ENCODE measurements around the gene OR11G2. TPM values are rescaled to one million over a fixed set of nuclear protein-coding genes. Genes with fewer than 3 reads are reported as not detected.
"Not testable (repeated sequence)": the region's sequence is repeated elsewhere in the genome, so short reads cannot be mapped to it uniquely, and the experiment has no call there.

Gene OR11G2
- not detected for total RNA-seq
- long read RNA-seq: 0 reads

GRCh38 chr14:20190596-20190995 is at the start of gene OR11G2:
TSS of gene OR11G2 (plus strand) at chr14:20190896. CDS start at chr14:20197438, 6,542 bp downstream.
- no peak for DNase-seq (ENCODE audit: low spot score)

GRCh38 chr14:20143911-20144310 is 46.8 kb upstream of the OR11G2 start:
- no peak for DNase-seq (ENCODE audit: low spot score)

GRCh38 chr14:20144820-20145219 is 45.9 kb upstream of the OR11G2 start:
- no peak for DNase-seq (ENCODE audit: low spot score)

DNA sequence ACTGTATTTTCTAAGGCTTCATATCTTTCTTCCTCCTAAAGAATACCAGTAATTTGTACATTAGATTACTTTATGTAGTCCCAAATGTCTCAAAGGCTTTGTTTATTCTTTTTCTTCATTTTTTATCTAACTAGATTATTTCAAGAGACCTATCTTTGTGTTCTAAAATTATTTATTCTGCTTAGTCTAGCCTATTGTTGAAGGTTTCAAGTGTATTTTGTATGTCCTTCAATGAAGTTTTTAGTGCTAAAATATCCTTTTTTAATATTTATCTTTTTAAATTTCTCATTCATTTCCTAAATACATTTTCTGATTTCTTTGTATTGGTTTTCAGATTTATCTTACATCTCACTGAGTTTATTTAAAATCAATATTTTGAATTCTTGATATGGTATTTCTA is 26.2 kb upstream of the OR11G2 start:
- DNase-seq (ENCODE audit: low spot score): no peak

DNA sequence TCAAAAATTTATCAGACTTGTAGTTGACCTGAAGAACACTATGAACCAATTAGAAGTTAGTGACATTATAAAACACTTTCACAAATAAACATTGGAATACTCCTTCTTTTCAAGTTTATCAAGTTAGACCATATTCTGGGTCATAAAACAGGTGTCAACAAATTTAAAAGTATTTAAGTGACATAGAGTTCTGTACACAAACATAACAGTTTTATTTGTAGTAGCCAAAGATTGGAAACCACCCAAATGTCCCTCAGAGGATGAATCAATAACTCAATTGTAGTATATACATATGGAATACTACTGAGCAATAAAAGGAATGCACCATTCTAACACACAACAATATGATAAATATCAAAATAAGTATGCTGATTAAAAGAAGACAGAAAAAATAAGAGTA is 23.6 kb upstream of the OR11G2 start:
- DNase-seq (ENCODE audit: low spot score): no peak

- DNase-seq (ENCODE audit: low spot score): not testable (repeated sequence)
Measured at GRCh38 chr14:20169852-20170251, 20.8 kb upstream of the OR11G2 start.

DNA sequence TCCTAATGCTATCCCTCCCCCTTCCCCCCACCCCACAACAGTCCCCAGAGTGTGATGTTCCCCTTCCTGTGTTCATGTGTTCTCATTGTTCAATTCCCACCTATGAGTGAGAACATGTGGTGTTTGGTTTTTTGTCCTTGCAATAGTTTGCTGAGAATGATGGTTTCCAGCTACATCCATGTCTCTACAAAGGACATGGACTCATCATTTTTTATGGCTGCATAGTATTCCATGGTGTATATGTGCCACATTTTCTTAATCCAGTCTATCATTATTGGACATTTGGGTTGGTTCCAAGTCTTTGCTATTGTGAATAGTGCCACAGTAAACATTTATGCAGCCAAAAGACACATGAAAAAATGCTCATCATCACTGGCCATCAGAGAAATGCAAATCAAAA is 16.5 kb upstream of the OR11G2 start:
- not testable (repeated sequence) for DNase-seq (ENCODE audit: low spot score)

GRCh38 chr14:20176330-20176729 is 14.4 kb upstream of the OR11G2 start:
- DNase-seq (ENCODE audit: low spot score): no peak

DNA sequence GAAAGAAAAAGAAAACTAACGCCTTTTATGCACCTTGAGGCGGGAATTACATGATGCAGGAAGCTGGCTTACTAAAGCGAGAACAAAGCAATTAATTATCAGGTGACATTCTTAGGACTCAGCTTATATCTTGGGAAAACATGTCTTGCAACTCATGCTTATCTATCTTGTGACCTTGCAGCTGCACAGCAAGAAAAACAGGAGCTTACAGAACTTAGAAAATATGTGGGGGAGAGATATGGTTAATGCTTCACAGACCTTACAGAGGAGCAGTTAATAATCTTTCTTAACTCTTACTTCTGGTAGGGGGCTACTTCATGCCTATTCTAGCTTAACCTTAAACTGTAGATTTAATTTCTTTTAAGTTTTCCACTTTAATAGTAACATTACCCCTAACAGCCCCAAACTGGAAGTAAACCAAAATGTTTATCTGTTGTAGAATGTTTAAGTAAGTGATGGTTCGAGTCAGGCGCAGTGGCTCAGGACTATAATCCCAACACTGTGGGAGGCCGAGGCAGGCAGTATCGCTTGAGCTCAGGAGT is 13.2 kb upstream of the OR11G2 start:
- no peak for DNase-seq (ENCODE audit: low spot score)

DNA sequence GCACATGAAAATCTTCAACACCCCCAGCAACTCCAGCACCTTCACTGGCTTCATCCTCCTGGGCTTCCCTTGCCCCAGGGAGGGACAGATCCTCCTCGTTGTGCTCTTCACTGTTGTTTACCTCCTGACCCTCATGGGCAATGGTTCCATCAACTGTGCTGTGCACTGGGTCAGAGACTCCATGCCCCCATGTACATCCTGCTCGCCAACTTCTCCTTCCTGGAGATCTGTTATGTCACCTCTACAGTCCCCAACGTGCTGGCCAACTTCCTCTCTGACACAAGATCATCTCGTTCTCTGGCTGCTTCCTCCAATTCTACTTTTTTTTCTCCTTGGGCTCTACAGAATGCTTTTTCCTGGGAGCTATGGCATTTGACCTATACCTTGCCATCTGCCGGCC is 11.5 kb upstream of the OR11G2 start:
- no peak for DNase-seq (ENCODE audit: low spot score)

- no peak for DNase-seq (ENCODE audit: low spot score)
Measured at GRCh38 chr14:20179880-20180279, 10.8 kb upstream of the OR11G2 start.

- DNase-seq (ENCODE audit: low spot score): no peak
Measured at GRCh38 chr14:20180486-20180885, 10.2 kb upstream of the OR11G2 start.

- no peak for DNase-seq (ENCODE audit: low spot score)
Measured at GRCh38 chr14:20184181-20184580, 6.5 kb upstream of the OR11G2 start.

GRCh38 chr14:20191396-20191795 is 700 bp downstream of the OR11G2 start:
- no peak for DNase-seq (ENCODE audit: low spot score)

GRCh38 chr14:20194101-20194500 is 3.4 kb downstream of the OR11G2 start:
- DNase-seq (ENCODE audit: low spot score): no peak

DNA sequence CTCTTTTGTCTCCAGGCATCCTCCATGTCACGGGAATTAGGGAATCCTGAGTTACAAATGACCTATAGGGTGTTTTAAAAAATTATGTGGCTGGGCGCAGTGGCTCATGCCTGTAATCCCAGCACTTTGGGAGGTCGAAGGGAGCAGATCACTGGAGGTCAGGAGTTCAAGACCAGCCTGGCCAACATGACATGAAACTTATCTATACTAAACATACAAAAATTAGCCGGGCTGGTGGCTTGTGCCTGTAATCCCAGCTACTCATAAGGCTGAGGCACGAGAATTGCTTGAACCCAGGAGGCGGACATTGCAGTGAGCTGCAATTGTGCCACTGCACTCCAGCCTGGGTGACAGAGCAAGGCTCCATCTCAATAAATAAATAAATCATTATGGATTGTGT is 4.5 kb downstream of the OR11G2 start:
- DNase-seq (ENCODE audit: low spot score): not testable (repeated sequence)

- DNase-seq (ENCODE audit: low spot score): no peak
Measured at GRCh38 chr14:20195911-20196310, 5.2 kb downstream of the OR11G2 start.

GRCh38 chr14:20197459-20197858 is 6.8 kb downstream of the OR11G2 start:
- no peak for DNase-seq (ENCODE audit: low spot score)

GRCh38 chr14:20198991-20199390 is 8.3 kb downstream of the OR11G2 start:
- DNase-seq (ENCODE audit: low spot score): no peak

DNA sequence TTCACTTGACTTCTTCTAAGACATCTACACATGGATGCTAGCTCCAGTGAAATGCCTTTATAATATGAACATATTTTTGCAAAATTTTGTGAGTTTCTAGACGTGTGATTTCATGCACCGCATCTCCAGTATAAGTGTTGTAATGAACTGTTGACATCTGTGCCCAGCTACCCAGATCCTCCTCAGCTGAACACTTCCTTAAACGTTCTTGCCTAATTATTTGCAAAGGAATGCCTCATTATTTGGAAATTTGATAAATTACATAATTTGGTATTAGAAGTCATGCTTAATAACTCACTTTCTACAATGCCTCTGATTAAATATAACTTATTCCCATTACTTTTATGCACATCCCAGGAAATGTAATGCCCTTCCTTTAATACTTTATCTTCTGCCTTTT is 14.0 kb downstream of the OR11G2 start:
- no peak for DNase-seq (ENCODE audit: low spot score)

DNA sequence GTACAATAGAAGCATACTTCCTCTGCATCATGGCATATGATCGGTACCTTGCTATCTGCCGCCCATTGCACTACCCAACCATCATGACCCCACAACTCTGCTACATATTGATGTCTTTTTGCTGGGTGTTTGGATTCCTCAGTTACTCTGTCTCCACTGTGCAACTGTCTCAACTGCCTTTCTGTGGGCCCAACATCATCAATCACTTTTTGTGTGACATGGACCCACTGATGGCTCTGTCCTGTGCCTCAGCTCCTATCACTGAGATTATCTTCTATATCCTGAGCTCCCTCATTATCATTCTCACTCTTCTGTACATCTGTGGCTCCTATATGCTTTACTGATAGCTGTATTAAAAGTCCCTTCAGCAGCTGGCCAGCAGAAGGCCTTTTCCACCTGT is 18.9 kb downstream of the OR11G2 start:
- DNase-seq (ENCODE audit: low spot score): no peak

GRCh38 chr14:20212406-20212805 is 21.7 kb downstream of the OR11G2 start:
- DNase-seq (ENCODE audit: low spot score): not testable (repeated sequence)

GRCh38 chr14:20215196-20215595 is 24.5 kb downstream of the OR11G2 start:
- DNase-seq (ENCODE audit: low spot score): no peak

- no peak for DNase-seq (ENCODE audit: low spot score)
Measured at GRCh38 chr14:20219033-20219432, 28.3 kb downstream of the OR11G2 start.
